Measurements from ENCODE around the gene ESR2.

Gene ESR2

GRCh38 chr14:64198486-64198885, 95.7 kb downstream of the ESR2 start:
- Histone ChIP-seq H3K9ac (ENCODE audit: low read length in 2 of 2) (no peak overlapping the region), H3K36me3 (ENCODE audit: control insufficient read depth in 2 of 2, insufficient read depth in 2 of 2, low read length in 2 of 2) (no peaks in the 10 kb centered on the region), H3K4me3 (ENCODE audit: low read length in 2 of 2) (no peak overlapping the region), H3K27me3 (ENCODE audit: control insufficient read depth in 1 of 2, insufficient read depth in 2 of 2, low read length in 2 of 2) (no peaks in the 10 kb centered on the region), H3K9me3 (ENCODE audit: control insufficient read depth in 2 of 2, low read length in 2 of 2) (no peaks in the 10 kb centered on the region), H3K4me1 (ENCODE audit: control insufficient read depth, insufficient read depth, low read length) (peaks cover 8% of the 10 kb centered on the region), H3K27ac (ENCODE audit: low read length) (no peak overlapping the region)

GRCh38 chr14:64197996-64198395, 96.2 kb downstream of the ESR2 start:
- Histone ChIP-seq H3K4me1 (ENCODE audit: control insufficient read depth, insufficient read depth, low read length) (peaks cover 8% of the 10 kb centered on the region), H3K36me3 (ENCODE audit: control insufficient read depth in 2 of 2, insufficient read depth in 2 of 2, low read length in 2 of 2) (no peaks in the 10 kb centered on the region), H3K27me3 (ENCODE audit: control insufficient read depth in 1 of 2, insufficient read depth in 2 of 2, low read length in 2 of 2) (no peaks in the 10 kb centered on the region), H3K27ac (ENCODE audit: low read length) (no peak overlapping the region), H3K9me3 (ENCODE audit: control insufficient read depth in 2 of 2, low read length in 2 of 2) (no peaks in the 10 kb centered on the region), H3K4me3 (ENCODE audit: low read length in 2 of 2) (no peak overlapping the region), H3K9ac (ENCODE audit: low read length in 2 of 2) (no peak overlapping the region)

GRCh38 chr14:64196814-64197411, 97.3 kb downstream of the ESR2 start:
- Histone ChIP-seq H3K4me1 (ENCODE audit: control insufficient read depth, insufficient read depth, low read length) (peaks cover 8% of the 10 kb centered on the region), H3K4me3 (ENCODE audit: low read length in 2 of 2) (peak overlapping the region; percentile 76 to 78), H3K27ac (ENCODE audit: low read length) (no peak overlapping the region), H3K9ac (ENCODE audit: low read length in 2 of 2) (peak overlapping the region; percentile 35 to 58), H3K27me3 (ENCODE audit: control insufficient read depth in 1 of 2, insufficient read depth in 2 of 2, low read length in 2 of 2) (no peaks in the 10 kb centered on the region), H3K9me3 (ENCODE audit: control insufficient read depth in 2 of 2, low read length in 2 of 2) (no peaks in the 10 kb centered on the region), H3K36me3 (ENCODE audit: control insufficient read depth in 2 of 2, insufficient read depth in 2 of 2, low read length in 2 of 2) (no peaks in the 10 kb centered on the region)

- Histone ChIP-seq H3K36me3 (ENCODE audit: control insufficient read depth in 2 of 2, insufficient read depth in 2 of 2, low read length in 2 of 2) (no peaks in the 10 kb centered on the region), H3K4me3 (ENCODE audit: low read length in 2 of 2) (no peak overlapping the region), H3K9ac (ENCODE audit: low read length in 2 of 2) (no peak overlapping the region), H3K27me3 (ENCODE audit: control insufficient read depth in 1 of 2, insufficient read depth in 2 of 2, low read length in 2 of 2) (no peaks in the 10 kb centered on the region), H3K27ac (ENCODE audit: low read length) (no peak overlapping the region), H3K4me1 (ENCODE audit: control insufficient read depth, insufficient read depth, low read length) (peaks cover 8% of the 10 kb centered on the region), H3K9me3 (ENCODE audit: control insufficient read depth in 2 of 2, low read length in 2 of 2) (no peaks in the 10 kb centered on the region)
Observed at GRCh38 chr14:64196056-64196455, 98.1 kb downstream of the ESR2 start.

- Histone ChIP-seq H3K27me3 (ENCODE audit: control insufficient read depth in 1 of 2, insufficient read depth in 2 of 2, low read length in 2 of 2) (no peaks in the 10 kb centered on the region), H3K9ac (ENCODE audit: low read length in 2 of 2) (no peak overlapping the region), H3K4me3 (ENCODE audit: low read length in 2 of 2) (no peak overlapping the region), H3K4me1 (ENCODE audit: control insufficient read depth, insufficient read depth, low read length) (peaks cover 8% of the 10 kb centered on the region), H3K9me3 (ENCODE audit: control insufficient read depth in 2 of 2, low read length in 2 of 2) (no peaks in the 10 kb centered on the region), H3K36me3 (ENCODE audit: control insufficient read depth in 2 of 2, insufficient read depth in 2 of 2, low read length in 2 of 2) (no peaks in the 10 kb centered on the region), H3K27ac (ENCODE audit: low read length) (no peak overlapping the region)
Observed at GRCh38 chr14:64195199-64195598, 99.0 kb downstream of the ESR2 start.

- no peak overlapping the region for H3K4me3 ChIP-seq (ENCODE audit: low read length in 2 of 2)
- peaks cover 8% of the 10 kb centered on the region for H3K4me1 ChIP-seq (ENCODE audit: control insufficient read depth, insufficient read depth, low read length)
- H3K9ac ChIP-seq (ENCODE audit: low read length in 2 of 2), result no peak overlapping the region
- H3K27me3 ChIP-seq (ENCODE audit: control insufficient read depth in 1 of 2, insufficient read depth in 2 of 2, low read length in 2 of 2), result no peaks in the 10 kb centered on the region
- no peaks in the 10 kb centered on the region for H3K9me3 ChIP-seq (ENCODE audit: control insufficient read depth in 2 of 2, low read length in 2 of 2)
- no peak overlapping the region for H3K27ac ChIP-seq (ENCODE audit: low read length)
- H3K36me3 ChIP-seq (ENCODE audit: control insufficient read depth in 2 of 2, insufficient read depth in 2 of 2, low read length in 2 of 2), result no peaks in the 10 kb centered on the region
Observed at GRCh38 chr14:64194404-64194803, 99.8 kb downstream of the ESR2 start.

GRCh38 chr14:64193821-64194220, 100.3 kb downstream of the ESR2 start:
- peaks cover 8% of the 10 kb centered on the region for H3K4me1 ChIP-seq (ENCODE audit: control insufficient read depth, insufficient read depth, low read length)
- no peak overlapping the region for H3K9ac ChIP-seq (ENCODE audit: low read length in 2 of 2)
- H3K4me3 ChIP-seq (ENCODE audit: low read length in 2 of 2), result no peak overlapping the region
- H3K27me3 ChIP-seq (ENCODE audit: control insufficient read depth in 1 of 2, insufficient read depth in 2 of 2, low read length in 2 of 2), result no peaks in the 10 kb centered on the region
- H3K36me3 ChIP-seq (ENCODE audit: control insufficient read depth in 2 of 2, insufficient read depth in 2 of 2, low read length in 2 of 2), result no peaks in the 10 kb centered on the region
- H3K9me3 ChIP-seq (ENCODE audit: control insufficient read depth in 2 of 2, low read length in 2 of 2), result no peaks in the 10 kb centered on the region
- H3K27ac ChIP-seq (ENCODE audit: low read length), result no peak overlapping the region

GRCh38 chr14:64191756-64192155, 102.4 kb downstream of the ESR2 start:
- Histone ChIP-seq H3K27ac (ENCODE audit: low read length) (no peak overlapping the region), H3K36me3 (ENCODE audit: control insufficient read depth in 2 of 2, insufficient read depth in 2 of 2, low read length in 2 of 2) (no peaks in the 10 kb centered on the region), H3K9me3 (ENCODE audit: control insufficient read depth in 2 of 2, low read length in 2 of 2) (no peaks in the 10 kb centered on the region), H3K4me1 (ENCODE audit: control insufficient read depth, insufficient read depth, low read length) (peaks cover 2% of the 10 kb centered on the region), H3K9ac (ENCODE audit: low read length in 2 of 2) (no peak overlapping the region), H3K27me3 (ENCODE audit: control insufficient read depth in 1 of 2, insufficient read depth in 2 of 2, low read length in 2 of 2) (no peaks in the 10 kb centered on the region), H3K4me3 (ENCODE audit: low read length in 2 of 2) (no peak overlapping the region)

GRCh38 chr14:64190974-64191502, 103.1 kb downstream of the ESR2 start:
- Histone ChIP-seq H3K36me3 (ENCODE audit: control insufficient read depth in 2 of 2, insufficient read depth in 2 of 2, low read length in 2 of 2) (no peaks in the 10 kb centered on the region), H3K27me3 (ENCODE audit: control insufficient read depth in 1 of 2, insufficient read depth in 2 of 2, low read length in 2 of 2) (no peaks in the 10 kb centered on the region), H3K4me1 (ENCODE audit: control insufficient read depth, insufficient read depth, low read length) (no peaks in the 10 kb centered on the region), H3K4me3 (ENCODE audit: low read length in 2 of 2) (no peak overlapping the region), H3K9ac (ENCODE audit: low read length in 2 of 2) (no peak overlapping the region), H3K9me3 (ENCODE audit: control insufficient read depth in 2 of 2, low read length in 2 of 2) (no peaks in the 10 kb centered on the region), H3K27ac (ENCODE audit: low read length) (no peak overlapping the region)

- no peaks in the 10 kb centered on the region for H3K36me3 ChIP-seq (ENCODE audit: control insufficient read depth in 2 of 2, insufficient read depth in 2 of 2, low read length in 2 of 2)
- no peaks in the 10 kb centered on the region for H3K4me1 ChIP-seq (ENCODE audit: control insufficient read depth, insufficient read depth, low read length)
- no peaks in the 10 kb centered on the region for H3K9me3 ChIP-seq (ENCODE audit: control insufficient read depth in 2 of 2, low read length in 2 of 2)
- no peak overlapping the region for H3K9ac ChIP-seq (ENCODE audit: low read length in 2 of 2)
- H3K27me3 ChIP-seq (ENCODE audit: control insufficient read depth in 1 of 2, insufficient read depth in 2 of 2, low read length in 2 of 2), result no peaks in the 10 kb centered on the region
- H3K4me3 ChIP-seq (ENCODE audit: low read length in 2 of 2), result no peak overlapping the region
- no peak overlapping the region for H3K27ac ChIP-seq (ENCODE audit: low read length)
Observed at GRCh38 chr14:64187331-64187730, 106.8 kb downstream of the ESR2 start.

- Histone ChIP-seq H3K9ac (ENCODE audit: low read length in 2 of 2) (no peak overlapping the region), H3K36me3 (ENCODE audit: control insufficient read depth in 2 of 2, insufficient read depth in 2 of 2, low read length in 2 of 2) (no peaks in the 10 kb centered on the region), H3K27ac (ENCODE audit: low read length) (no peak overlapping the region)
Observed at GRCh38 chr14:64186231-64187129, 107.7 kb downstream of the ESR2 start.

More at GRCh38 chr14:64186231-64187129, 107.7 kb downstream of the ESR2 start:
- Histone ChIP-seq H3K4me3 (ENCODE audit: low read length in 2 of 2) (no peak overlapping the region), H3K27me3 (ENCODE audit: control insufficient read depth in 1 of 2, insufficient read depth in 2 of 2, low read length in 2 of 2) (no peaks in the 10 kb centered on the region), H3K9me3 (ENCODE audit: control insufficient read depth in 2 of 2, low read length in 2 of 2) (no peaks in the 10 kb centered on the region), H3K4me1 (ENCODE audit: control insufficient read depth, insufficient read depth, low read length) (no peaks in the 10 kb centered on the region)
